NB4 (cell line): ENCODE measurements around the gene TRIO.

Experiments used
- CTCF ChIP-seq: IDR thresholded peaks from one replicate; pipeline ENCODE4 v1.5.1; 2012; ENCODE audit warnings: low read depth, low read length
- POLR2A ChIP-seq: IDR thresholded peaks from 2 replicates; pipeline ENCODE4 v1.6.1; 2011; ENCODE audit warnings: mild to moderate bottlenecking; ENCODE audit not compliant: insufficient read length; ENCODE audit errors: extremely low read depth

GRCh38 chr5:14376789-14377188 is 233.6 kb downstream of the TRIO start:
- no peak for TF ChIP-seq CTCF
- no peak for TF ChIP-seq POLR2A
